ENCODE data around the gene MYO5B. TPM values are rescaled to one million over a fixed set of nuclear protein-coding genes. Genes with fewer than 3 reads are reported as not detected.
"Not testable (repeated sequence)": the region's sequence is repeated elsewhere in the genome, so short reads cannot be mapped to it uniquely, and the experiment has no call there.

MYO5B gene
- total RNA-seq, 5 donors from 2014 or later (not counting 1 experiment from before 2014, with no cell fraction given): 0.09 to 0.72 (median 0.50) TPM; not detected in 2

DNA sequence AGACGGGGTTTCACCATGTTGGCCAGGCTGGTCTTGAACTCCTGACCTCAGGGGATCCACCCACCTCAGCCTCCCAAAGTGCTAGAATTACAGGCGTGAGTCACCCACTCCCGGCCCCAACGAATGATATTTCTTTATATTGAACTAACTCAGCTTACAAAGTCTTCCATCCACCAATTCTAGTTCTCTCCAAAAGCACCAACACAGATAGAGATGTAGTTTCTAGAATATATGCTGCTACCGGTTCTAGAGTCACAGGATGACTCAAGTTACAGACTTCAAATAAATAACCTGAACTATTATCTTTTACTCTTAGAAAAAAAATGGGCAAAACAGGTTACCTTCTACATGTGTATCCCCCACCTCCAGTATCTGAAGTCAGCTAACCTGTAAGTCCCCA is 390.9 kb downstream of the MYO5B start:
- Histone ChIP-seq H3K4me3 (ENCODE audit: control insufficient read depth in 1 of 2, extremely low read depth in 1 of 2, low read length in 1 of 2) (no peak overlapping the region), H3K4me1 (ENCODE audit: control insufficient read depth in 1 of 2, extremely low read depth in 1 of 2, insufficient read depth in 2 of 2, low read length in 2 of 2) (peaks cover 0 to 2% of the 10 kb centered on the region in 2 experiments), H3K27me3 (replicated peaks in 1 of 2; ENCODE audit: control insufficient read depth in 2 of 2, extremely low read depth in 1 of 2, insufficient read depth in 2 of 2, low read length in 1 of 2) (no peaks in the 10 kb centered on the region), H3K27ac (ENCODE audit: low read length) (no peak overlapping the region), H3K36me3 (ENCODE audit: control insufficient read depth in 2 of 2, extremely low read depth in 1 of 2, insufficient read depth in 1 of 2, low read length in 1 of 2) (peaks cover 0 to 7% of the 10 kb centered on the region in 2 donors), H3K9me3 (no peaks in the 10 kb centered on the region)
- no peak for DNase-seq
- Mint-ChIP-seq H3K9me3 (peaks cover 0 to 13% (median 3%) of the 10 kb centered on the region in 3 donors), H3K4me1 (peaks cover 18 to 35% (median 28%) of the 10 kb centered on the region in 3 donors), H3K27ac (no peak overlapping the region), H3K4me3 (no peak overlapping the region), H3K36me3 (peaks cover 41% of the 10 kb centered on the region), H3K27me3 (no peaks in the 10 kb centered on the region)
- ChIA-PET POLR2A (no interaction called here), CTCF (interaction anchor here in 1 of 2 donors (0.7 kb wide), 1 partner anchor 909 kb away, joined by 4 read pairs; no protein-coding TSS in a partner anchor)
- WGBS (ENCODE audit: insufficient coverage): 100% methylated on average over 2 of the region's 5 CpGs
- no peak for ATAC-seq (replicated peaks in 1 of 4)

DNA sequence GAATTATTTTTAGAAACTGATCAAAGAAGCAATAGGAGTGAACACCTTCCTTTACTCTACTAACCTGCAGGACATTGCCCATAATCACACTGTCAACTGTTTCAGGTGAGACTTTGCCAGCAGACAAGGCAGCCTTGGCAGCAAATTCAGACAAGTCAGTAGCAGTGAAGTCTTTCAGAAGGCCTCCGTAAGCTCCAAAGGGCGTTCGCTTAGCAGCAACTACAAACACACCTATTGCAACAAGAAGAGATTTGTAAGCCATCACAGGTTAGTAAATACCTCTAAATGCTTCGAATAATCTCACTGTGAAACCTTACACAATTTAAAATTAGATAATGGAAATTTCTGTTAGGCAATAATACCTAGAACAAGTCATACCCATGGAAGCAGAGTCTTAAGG is 392.3 kb downstream of the MYO5B start:
- POLR2A ChIA-PET: interaction anchor here in 1 of 2 donors (0.6 kb wide), 1 partner anchor 491 kb away, joined by 3 read pairs; no protein-coding TSS in a partner anchor
- no peak overlapping the region for H3K27ac ChIP-seq (ENCODE audit: low read length)
- CTCF ChIA-PET: no interaction called here
- no peak overlapping the region for H3K4me3 ChIP-seq (ENCODE audit: control insufficient read depth in 1 of 2, extremely low read depth in 1 of 2, low read length in 1 of 2)
- H3K4me1 ChIP-seq (ENCODE audit: control insufficient read depth in 1 of 2, extremely low read depth in 1 of 2, insufficient read depth in 2 of 2, low read length in 2 of 2): peaks cover 0 to 2% of the 10 kb centered on the region in 2 experiments
- DNase-seq: no peak
- H3K27ac Mint-ChIP-seq: no peak overlapping the region
- H3K36me3 ChIP-seq (ENCODE audit: control insufficient read depth in 2 of 2, extremely low read depth in 1 of 2, insufficient read depth in 1 of 2, low read length in 1 of 2): peaks cover 0 to 10% of the 10 kb centered on the region in 2 donors
- peaks cover 18 to 26% (median 25%) of the 10 kb centered on the region in 3 donors for H3K4me1 Mint-ChIP-seq
- H3K27me3 ChIP-seq (replicated peaks in 1 of 2; ENCODE audit: control insufficient read depth in 2 of 2, extremely low read depth in 1 of 2, insufficient read depth in 2 of 2, low read length in 1 of 2): no peaks in the 10 kb centered on the region
- H3K4me3 Mint-ChIP-seq: no peak overlapping the region
- H3K9me3 Mint-ChIP-seq: no peaks in the 10 kb centered on the region
- no peaks in the 10 kb centered on the region for H3K9me3 ChIP-seq
- no peak for ATAC-seq (replicated peaks in 1 of 4)
- no CpG with 5 or more reads among the region's 4 CpGs for WGBS (ENCODE audit: insufficient coverage)
- no peaks in the 10 kb centered on the region for H3K27me3 Mint-ChIP-seq
- peaks cover 33% of the 10 kb centered on the region for H3K36me3 Mint-ChIP-seq

DNA sequence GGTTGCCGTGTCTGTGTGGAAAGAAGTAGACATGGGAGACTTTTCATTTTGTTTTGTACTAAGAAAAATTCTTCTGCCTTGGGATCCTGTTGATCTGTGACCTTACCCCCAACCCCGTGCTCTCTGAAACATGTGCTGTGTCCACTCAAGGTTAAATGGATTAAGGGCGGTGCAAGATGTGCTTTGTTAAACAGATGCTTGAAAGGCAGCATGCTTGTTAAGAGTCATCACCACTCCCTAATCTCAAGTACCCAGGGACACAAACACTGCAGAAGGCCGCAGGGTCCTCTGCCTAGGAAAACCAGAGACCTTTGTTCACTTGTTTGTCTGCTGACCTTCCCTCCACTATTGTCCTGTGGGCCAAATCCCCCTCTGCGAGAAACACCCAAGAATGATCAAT is 394.5 kb downstream of the MYO5B start:
- WGBS (ENCODE audit: insufficient coverage): no CpG with 5 or more reads among the region's 5 CpGs

DNA sequence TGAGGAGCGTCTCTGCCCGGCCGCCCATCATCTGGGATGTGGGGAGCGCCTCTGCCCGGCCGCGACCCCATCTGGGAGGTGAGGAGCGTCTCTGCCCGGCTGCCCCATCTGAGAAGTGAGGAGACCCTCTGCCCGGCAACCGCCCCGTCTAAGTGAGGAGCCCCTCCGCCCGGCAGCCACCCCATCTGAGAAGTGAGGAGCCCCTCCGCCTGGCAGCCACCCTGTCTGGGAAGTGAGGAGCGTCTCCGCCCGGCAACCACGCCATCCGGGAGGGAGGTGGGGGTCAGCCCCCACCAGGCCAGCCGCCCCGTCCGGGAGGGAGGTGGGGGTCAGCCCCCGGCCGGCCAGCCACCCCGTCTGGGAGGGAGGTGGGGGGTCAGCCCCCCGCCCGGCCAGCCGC is 395.1 kb downstream of the MYO5B start:
- H3K36me3 Mint-ChIP-seq: peaks cover 45% of the 10 kb centered on the region
- H3K4me3 ChIP-seq (ENCODE audit: control insufficient read depth in 1 of 2, extremely low read depth in 1 of 2, low read length in 1 of 2); H3K9me3 ChIP-seq; H3K27me3 Mint-ChIP-seq; DNase-seq; H3K27me3 ChIP-seq (replicated peaks in 1 of 2; ENCODE audit: control insufficient read depth in 2 of 2, extremely low read depth in 1 of 2, insufficient read depth in 2 of 2, low read length in 1 of 2); H3K4me1 ChIP-seq (ENCODE audit: control insufficient read depth in 1 of 2, extremely low read depth in 1 of 2, insufficient read depth in 2 of 2, low read length in 2 of 2); H3K9me3 Mint-ChIP-seq; CTCF ChIA-PET; H3K27ac Mint-ChIP-seq; H3K4me3 Mint-ChIP-seq; ATAC-seq (replicated peaks in 1 of 4); POLR2A ChIA-PET; H3K27ac ChIP-seq (ENCODE audit: low read length): not testable (repeated sequence)
- 97% methylated on average over 14 of the region's 29 CpGs for WGBS (ENCODE audit: insufficient coverage)
- H3K4me1 Mint-ChIP-seq: peaks cover 7 to 13% (median 11%) of the 10 kb centered on the region in 3 donors
- H3K36me3 ChIP-seq (ENCODE audit: control insufficient read depth in 2 of 2, extremely low read depth in 1 of 2, insufficient read depth in 1 of 2, low read length in 1 of 2): peaks cover 0 to 21% of the 10 kb centered on the region in 2 donors

More for the DNA sequence above, 394.5 kb downstream of the MYO5B start:
- Mint-ChIP-seq H3K4me1 (peaks cover 11 to 18% (median 16%) of the 10 kb centered on the region in 3 donors), H3K36me3 (peaks cover 40% of the 10 kb centered on the region)
- H3K9me3 Mint-ChIP-seq; ATAC-seq (replicated peaks in 1 of 4); H3K4me3 ChIP-seq (ENCODE audit: control insufficient read depth in 1 of 2, extremely low read depth in 1 of 2, low read length in 1 of 2); H3K27me3 ChIP-seq (replicated peaks in 1 of 2; ENCODE audit: control insufficient read depth in 2 of 2, extremely low read depth in 1 of 2, insufficient read depth in 2 of 2, low read length in 1 of 2); DNase-seq; H3K27ac ChIP-seq (ENCODE audit: low read length); H3K4me3 Mint-ChIP-seq; H3K27me3 Mint-ChIP-seq; H3K27ac Mint-ChIP-seq; H3K9me3 ChIP-seq; POLR2A ChIA-PET; H3K4me1 ChIP-seq (ENCODE audit: control insufficient read depth in 1 of 2, extremely low read depth in 1 of 2, insufficient read depth in 2 of 2, low read length in 2 of 2); CTCF ChIA-PET: not testable (repeated sequence)
- peaks cover 0 to 19% of the 10 kb centered on the region in 2 donors for H3K36me3 ChIP-seq (ENCODE audit: control insufficient read depth in 2 of 2, extremely low read depth in 1 of 2, insufficient read depth in 1 of 2, low read length in 1 of 2)

DNA sequence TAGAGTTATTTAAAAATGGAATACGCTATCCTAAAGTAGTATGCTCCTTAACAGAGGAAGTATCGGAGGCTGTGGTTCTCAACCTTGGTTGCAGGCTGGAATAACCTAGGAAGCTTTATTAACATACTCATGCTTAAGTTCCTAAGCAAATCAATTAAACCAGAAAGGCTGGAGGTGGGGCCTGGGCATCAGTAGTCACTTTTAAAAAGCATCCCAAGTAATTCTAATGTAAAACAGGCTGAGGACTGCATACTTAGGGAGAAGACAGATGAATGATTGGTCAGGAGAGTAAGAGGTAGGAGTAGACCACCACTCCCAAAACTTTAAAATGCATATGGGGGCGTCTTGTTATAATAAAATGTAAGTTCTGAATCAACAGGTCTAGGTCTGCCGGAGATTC is 396.9 kb downstream of the MYO5B start:
- Mint-ChIP-seq H3K4me1 (peaks cover 0 to 3% (median 2%) of the 10 kb centered on the region in 3 donors), H3K9me3 (no peaks in the 10 kb centered on the region), H3K27ac (no peak overlapping the region), H3K27me3 (no peaks in the 10 kb centered on the region), H3K36me3 (peaks cover 54% of the 10 kb centered on the region), H3K4me3 (no peak overlapping the region)
- Histone ChIP-seq H3K4me1 (ENCODE audit: control insufficient read depth in 1 of 2, extremely low read depth in 1 of 2, insufficient read depth in 2 of 2, low read length in 2 of 2) (no peaks in the 10 kb centered on the region), H3K36me3 (ENCODE audit: control insufficient read depth in 2 of 2, extremely low read depth in 1 of 2, insufficient read depth in 1 of 2, low read length in 1 of 2) (peaks cover 0 to 33% of the 10 kb centered on the region in 2 donors), H3K9me3 (no peaks in the 10 kb centered on the region), H3K27me3 (replicated peaks in 1 of 2; ENCODE audit: control insufficient read depth in 2 of 2, extremely low read depth in 1 of 2, insufficient read depth in 2 of 2, low read length in 1 of 2) (no peaks in the 10 kb centered on the region), H3K27ac (ENCODE audit: low read length) (no peak overlapping the region), H3K4me3 (ENCODE audit: control insufficient read depth in 1 of 2, extremely low read depth in 1 of 2, low read length in 1 of 2) (no peak overlapping the region)
- ATAC-seq (replicated peaks in 1 of 4): no peak
- WGBS (ENCODE audit: insufficient coverage): no CpG with 5 or more reads among the region's 4 CpGs
- ChIA-PET CTCF (interaction anchor here in 1 of 2 donors (0.6 kb wide), 1 partner anchor 215 kb away, joined by 5 read pairs; no protein-coding TSS in a partner anchor), POLR2A (no interaction called here)
- no peak for DNase-seq

DNA sequence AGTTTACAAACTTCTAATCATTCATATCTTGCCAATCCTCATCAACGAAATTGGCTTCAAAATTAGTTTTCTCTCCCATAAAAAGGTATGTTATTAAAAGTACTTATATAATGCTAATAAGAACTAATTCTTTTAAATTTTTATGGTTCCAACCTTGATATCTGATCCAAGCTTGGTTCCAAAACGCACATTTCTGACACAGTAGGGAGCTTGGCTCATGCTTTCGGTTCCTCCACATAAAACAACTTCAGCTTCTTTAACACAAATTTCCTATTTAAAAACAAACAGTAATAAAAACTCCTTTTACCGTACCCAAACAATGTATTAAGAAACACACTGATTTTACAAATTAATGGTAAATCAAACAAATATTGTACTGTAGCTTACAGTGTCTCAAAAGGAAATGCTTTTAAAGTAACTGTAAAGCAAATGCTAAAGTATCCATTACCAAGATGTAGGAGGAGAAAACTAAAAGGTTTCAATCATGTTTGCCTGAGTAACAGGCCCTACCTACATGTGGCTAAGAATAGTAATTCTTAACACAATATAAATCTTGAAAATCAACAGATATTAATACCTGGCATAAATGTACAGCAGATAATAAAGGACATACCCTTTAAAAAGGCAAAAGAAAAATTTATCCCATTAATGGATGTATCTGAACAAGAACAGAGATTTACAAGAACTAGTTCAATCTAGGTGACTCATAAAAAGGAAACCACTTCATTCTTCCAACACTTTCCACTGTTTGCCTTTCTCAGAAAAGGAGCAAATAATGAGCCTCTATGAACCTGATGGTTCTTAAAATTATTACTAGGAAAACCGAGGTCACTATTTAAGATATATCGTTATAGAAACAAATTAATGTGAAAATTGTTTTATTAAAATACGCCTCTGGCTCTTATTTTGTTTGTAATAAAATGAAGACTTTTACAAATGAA is 399.1 kb downstream of the MYO5B start:
- Mint-ChIP-seq H3K36me3 (peaks cover 58% of the 10 kb centered on the region), H3K4me3 (no peak overlapping the region), H3K27me3 (no peaks in the 10 kb centered on the region), H3K4me1 (peaks cover 0 to 3% (median 2%) of the 10 kb centered on the region in 3 donors), H3K9me3 (no peaks in the 10 kb centered on the region), H3K27ac (no peak overlapping the region)
- no CpG with 5 or more reads among the region's 7 CpGs for WGBS (ENCODE audit: insufficient coverage)
- ATAC-seq (replicated peaks in 1 of 4): no peak
- Histone ChIP-seq H3K4me1 (ENCODE audit: control insufficient read depth in 1 of 2, extremely low read depth in 1 of 2, insufficient read depth in 2 of 2, low read length in 2 of 2) (no peaks in the 10 kb centered on the region), H3K9me3 (no peaks in the 10 kb centered on the region), H3K27me3 (replicated peaks in 1 of 2; ENCODE audit: control insufficient read depth in 2 of 2, extremely low read depth in 1 of 2, insufficient read depth in 2 of 2, low read length in 1 of 2) (no peaks in the 10 kb centered on the region), H3K36me3 (ENCODE audit: control insufficient read depth in 2 of 2, extremely low read depth in 1 of 2, insufficient read depth in 1 of 2, low read length in 1 of 2) (peaks cover 0 to 41% of the 10 kb centered on the region in 2 donors), H3K4me3 (ENCODE audit: control insufficient read depth in 1 of 2, extremely low read depth in 1 of 2, low read length in 1 of 2) (no peak overlapping the region), H3K27ac (ENCODE audit: low read length) (no peak overlapping the region)
- ChIA-PET CTCF (no interaction called here), POLR2A (no interaction called here)
- no peak for DNase-seq
